ENCODE measurements around the gene ADAP1.
A peak's percentile ranks its signal among the peaks of the same experiment; 100 is the strongest.
"Not testable (repeated sequence)": the region's sequence is repeated elsewhere in the genome, so short reads cannot be mapped to it uniquely, and the experiment has no call there.

ADAP1 gene

GRCh38 chr7:938546-939185 is 15.8 kb downstream of the ADAP1 start:
- no peak for DNase-seq (ENCODE audit: low read depth)

- no peak for DNase-seq (ENCODE audit: low read depth)
Measured at GRCh38 chr7:937856-938484, 16.5 kb downstream of the ADAP1 start.

- DNase-seq (ENCODE audit: low read depth), result no peak
Measured at GRCh38 chr7:936386-937054, 18.0 kb downstream of the ADAP1 start.

- no peak for DNase-seq (ENCODE audit: low read depth)
Measured at GRCh38 chr7:935874-936385, 18.6 kb downstream of the ADAP1 start.

- no peak for DNase-seq (ENCODE audit: low read depth)
Measured at GRCh38 chr7:935164-935873, 19.2 kb downstream of the ADAP1 start.

GRCh38 chr7:934469-935163 is 19.9 kb downstream of the ADAP1 start:
- DNase-seq (ENCODE audit: low read depth), result no peak

GRCh38 chr7:932651-932975 is 21.9 kb downstream of the ADAP1 start:
- no peak for DNase-seq (ENCODE audit: low read depth)

- DNase-seq (ENCODE audit: low read depth), result no peak
Measured at GRCh38 chr7:931871-932650, 22.4 kb downstream of the ADAP1 start.

- DNase-seq (ENCODE audit: low read depth), result no peak
Measured at GRCh38 chr7:930975-931758, 23.3 kb downstream of the ADAP1 start.

- DNase-seq (ENCODE audit: low read depth), result no peak
Measured at GRCh38 chr7:929311-929711, 25.2 kb downstream of the ADAP1 start.

- DNase-seq (ENCODE audit: low read depth), result no peak
Measured at GRCh38 chr7:927031-927671, 27.3 kb downstream of the ADAP1 start.

GRCh38 chr7:926061-927030 is 28.1 kb downstream of the ADAP1 start:
- DNase-seq (ENCODE audit: low read depth), result no peak

- DNase-seq (ENCODE audit: low read depth), result peak; percentile 83
Measured at GRCh38 chr7:925601-926000, 28.9 kb downstream of the ADAP1 start.

GRCh38 chr7:924541-925231 is 29.8 kb downstream of the ADAP1 start:
- DNase-seq (ENCODE audit: low read depth), result peak; percentile 60

GRCh38 chr7:924042-924441 is 30.4 kb downstream of the ADAP1 start:
- not testable (repeated sequence) for DNase-seq (ENCODE audit: low read depth)

GRCh38 chr7:923108-924041 is 31.1 kb downstream of the ADAP1 start:
- peak; percentile 87 for DNase-seq (ENCODE audit: low read depth)

Data from stimulated activated CD8-positive, alpha-beta memory T cell treated with anti-CD3 and anti-CD28 coated beads, Interleukin-12 subunit alpha, Interleukin-12 subunit beta, amount 100 ng/mL, for 4 hours (primary cell).